Hepatocyte (in vitro differentiated cells): ENCODE data around the gene RIBC2.
"Not testable (repeated sequence)": the region's sequence is repeated elsewhere in the genome, so short reads cannot be mapped to it uniquely, and the experiment has no call there.

Experiments used
- EZH2 ChIP-seq: fragments of 200-600 bp; sonication (generic); IDR thresholded peaks from 2 replicates; pipeline ENCODE4 v1.6.1; 2016; ENCODE audit warnings: antibody characterized with exemption, mild to moderate bottlenecking, borderline replicate concordance
- EZH2phosphoT487 ChIP-seq: fragments of 200-600 bp; sonication (generic); IDR thresholded peaks from one replicate; pipeline ENCODE4 v1.6.1; 2018; ENCODE audit warnings: antibody characterized with exemption, mild to moderate bottlenecking, low read depth, moderate library complexity; ENCODE audit not compliant: unreplicated experiment, severe bottlenecking
- TF ChIP-seq, protein P1 (sequence below): fragments of 200-600 bp; sonication (generic); IDR thresholded peaks from 2 replicates; pipeline ENCODE4 v1.5.1; 2016; ENCODE audit warnings: antibody characterized with exemption, mild to moderate bottlenecking; ENCODE audit not compliant: poor library complexity

GRCh38 chr22:45436871-45437517, 23.5 kb downstream of the RIBC2 start:
- TF ChIP-seq, protein P1, sequence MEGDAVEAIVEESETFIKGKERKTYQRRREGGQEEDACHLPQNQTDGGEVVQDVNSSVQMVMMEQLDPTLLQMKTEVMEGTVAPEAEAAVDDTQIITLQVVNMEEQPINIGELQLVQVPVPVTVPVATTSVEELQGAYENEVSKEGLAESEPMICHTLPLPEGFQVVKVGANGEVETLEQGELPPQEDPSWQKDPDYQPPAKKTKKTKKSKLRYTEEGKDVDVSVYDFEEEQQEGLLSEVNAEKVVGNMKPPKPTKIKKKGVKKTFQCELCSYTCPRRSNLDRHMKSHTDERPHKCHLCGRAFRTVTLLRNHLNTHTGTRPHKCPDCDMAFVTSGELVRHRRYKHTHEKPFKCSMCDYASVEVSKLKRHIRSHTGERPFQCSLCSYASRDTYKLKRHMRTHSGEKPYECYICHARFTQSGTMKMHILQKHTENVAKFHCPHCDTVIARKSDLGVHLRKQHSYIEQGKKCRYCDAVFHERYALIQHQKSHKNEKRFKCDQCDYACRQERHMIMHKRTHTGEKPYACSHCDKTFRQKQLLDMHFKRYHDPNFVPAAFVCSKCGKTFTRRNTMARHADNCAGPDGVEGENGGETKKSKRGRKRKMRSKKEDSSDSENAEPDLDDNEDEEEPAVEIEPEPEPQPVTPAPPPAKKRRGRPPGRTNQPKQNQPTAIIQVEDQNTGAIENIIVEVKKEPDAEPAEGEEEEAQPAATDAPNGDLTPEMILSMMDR, result not testable (repeated sequence)
- TF ChIP-seq EZH2, EZH2phosphoT487: not testable (repeated sequence)
